HG03060 (cell line): Measurements from ENCODE around the gene MGAT4C.
"Not testable (repeated sequence)": the region's sequence is repeated elsewhere in the genome, so short reads cannot be mapped to it uniquely, and the experiment has no call there.

ENCODE experiments used
- ATAC-seq: cut with Tn5 transposase; IDR thresholded peaks from one replicate; pipeline ENCODE4 v1.9.1; 2021; ENCODE audit warnings: low read depth, moderate number of reproducible peaks; ENCODE audit not compliant: unreplicated experiment

MGAT4C gene

GRCh38 chr12:86256163-86256562, at the start of gene MGAT4C:
Gene MGAT4C, minus strand, starts transcription at chr12:86256391.
- no peak for ATAC-seq

GRCh38 chr12:86296396-86296795, 40.2 kb upstream of the MGAT4C start:
- not testable (repeated sequence) for ATAC-seq

GRCh38 chr12:86293682-86294240, 37.6 kb upstream of the MGAT4C start:
- no peak for ATAC-seq

GRCh38 chr12:86292480-86292879, 36.3 kb upstream of the MGAT4C start:
- ATAC-seq, result no peak

- no peak for ATAC-seq
Observed at GRCh38 chr12:86290615-86291014, 34.4 kb upstream of the MGAT4C start.

- ATAC-seq, result no peak
Observed at GRCh38 chr12:86286119-86286518, 29.9 kb upstream of the MGAT4C start.

GRCh38 chr12:86283620-86284019, 27.4 kb upstream of the MGAT4C start:
- no peak for ATAC-seq

GRCh38 chr12:86275356-86275755, 19.2 kb upstream of the MGAT4C start:
- ATAC-seq, result no peak

GRCh38 chr12:86265329-86265695, 9.1 kb upstream of the MGAT4C start:
- no peak for ATAC-seq

- ATAC-seq, result no peak
Observed at GRCh38 chr12:86264451-86265328, 8.5 kb upstream of the MGAT4C start.

GRCh38 chr12:86261578-86261977, 5.4 kb upstream of the MGAT4C start:
- ATAC-seq, result no peak

GRCh38 chr12:86261142-86261541, 5.0 kb upstream of the MGAT4C start:
- no peak for ATAC-seq

GRCh38 chr12:86260183-86260582, 4.0 kb upstream of the MGAT4C start:
- no peak for ATAC-seq

- ATAC-seq, result no peak
Observed at GRCh38 chr12:86257134-86257533, 943 bp upstream of the MGAT4C start.

GRCh38 chr12:86254399-86255107, 1.6 kb downstream of the MGAT4C start:
- no peak for ATAC-seq

GRCh38 chr12:86249851-86250250, 6.3 kb downstream of the MGAT4C start:
- no peak for ATAC-seq

- no peak for ATAC-seq
Observed at GRCh38 chr12:86249276-86249675, 6.9 kb downstream of the MGAT4C start.

GRCh38 chr12:86247871-86248270, 8.3 kb downstream of the MGAT4C start:
- no peak for ATAC-seq

GRCh38 chr12:86241600-86241999, 14.6 kb downstream of the MGAT4C start:
- ATAC-seq, result no peak

- ATAC-seq, result no peak
Observed at GRCh38 chr12:86234316-86234855, 21.8 kb downstream of the MGAT4C start.

GRCh38 chr12:86233126-86233525, 23.1 kb downstream of the MGAT4C start:
- no peak for ATAC-seq
